GM19238 (cell line): Measurements from ENCODE around the gene OOSP4A.
"Not testable (repeated sequence)": the region's sequence is repeated elsewhere in the genome, so short reads cannot be mapped to it uniquely, and the experiment has no call there.

Experiments
- DNase-seq: peaks from one replicate; pipeline ENCODE4 v3.0.0; 2011; ENCODE audit warnings: low spot score; ENCODE audit not compliant: insufficient read length

OOSP4A gene

DNA sequence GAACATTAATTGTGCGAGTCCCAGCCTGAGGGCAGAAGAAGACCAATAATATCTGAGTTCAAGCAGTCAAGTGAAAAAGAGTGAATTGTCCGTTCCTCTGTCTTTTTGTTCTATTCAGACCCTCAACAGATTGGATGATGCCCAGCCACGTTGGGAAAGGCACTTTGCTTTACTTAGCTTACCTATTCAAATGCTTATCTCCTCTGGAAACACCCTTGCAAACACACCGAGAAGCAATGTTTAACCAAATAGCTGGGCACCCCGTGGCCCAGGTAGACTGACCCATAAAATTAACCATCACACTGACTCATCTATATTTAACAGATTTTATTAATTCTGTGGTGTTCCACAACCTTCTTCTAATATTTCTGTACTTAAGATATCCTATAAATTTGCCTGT, 9.3 kb downstream of the OOSP4A start:
- DNase-seq: no peak

GRCh38 chr11:59981106-59981770, 17.4 kb downstream of the OOSP4A start:
- DNase-seq: no peak

DNA sequence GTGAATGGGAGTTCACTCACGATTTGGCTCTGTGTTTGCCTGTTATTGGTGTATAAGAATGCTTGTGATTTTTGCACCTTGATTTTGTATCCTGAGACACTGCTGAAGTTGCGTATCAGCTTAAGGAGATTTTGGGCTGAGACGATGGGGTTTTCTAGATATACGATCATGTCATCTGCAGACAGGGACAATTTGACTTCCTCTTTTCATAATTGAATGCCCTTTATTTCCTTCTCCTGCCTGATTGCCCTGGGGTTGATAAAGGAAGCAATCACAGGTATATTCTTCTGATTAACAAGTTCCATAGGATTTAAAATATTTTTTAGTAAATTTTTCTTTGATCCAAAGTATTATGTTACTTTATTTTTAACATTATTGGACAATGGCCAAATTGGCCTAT, 18.2 kb downstream of the OOSP4A start:
- not testable (repeated sequence) for DNase-seq

- DNase-seq: no peak
Measured at GRCh38 chr11:59983212-59983611, 19.4 kb downstream of the OOSP4A start.

GRCh38 chr11:59984368-59984767, 20.5 kb downstream of the OOSP4A start:
- no peak for DNase-seq

GRCh38 chr11:59990421-59990820, 26.6 kb downstream of the OOSP4A start:
- DNase-seq: no peak

- DNase-seq: no peak
Measured at GRCh38 chr11:59992425-59992824, 28.6 kb downstream of the OOSP4A start.

DNA sequence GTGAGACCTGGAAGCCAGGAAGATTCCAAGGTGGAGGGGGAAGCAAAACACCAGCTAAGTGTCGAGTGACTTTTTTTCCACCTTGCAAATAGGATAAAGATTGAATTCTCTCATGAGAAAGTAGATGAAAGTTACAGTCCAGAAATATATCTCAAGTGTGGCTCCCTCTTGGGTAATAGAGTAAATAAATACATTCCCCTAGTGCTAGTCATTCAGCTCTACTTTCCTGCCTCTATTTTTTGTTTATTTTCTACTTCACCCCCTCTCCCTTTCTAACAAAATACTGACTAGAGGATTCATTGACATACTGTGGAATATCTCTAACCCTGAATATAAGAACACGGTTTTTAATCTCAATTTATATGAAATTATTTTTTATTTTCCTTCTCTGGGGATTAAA, 34.0 kb downstream of the OOSP4A start:
- DNase-seq: no peak

DNA sequence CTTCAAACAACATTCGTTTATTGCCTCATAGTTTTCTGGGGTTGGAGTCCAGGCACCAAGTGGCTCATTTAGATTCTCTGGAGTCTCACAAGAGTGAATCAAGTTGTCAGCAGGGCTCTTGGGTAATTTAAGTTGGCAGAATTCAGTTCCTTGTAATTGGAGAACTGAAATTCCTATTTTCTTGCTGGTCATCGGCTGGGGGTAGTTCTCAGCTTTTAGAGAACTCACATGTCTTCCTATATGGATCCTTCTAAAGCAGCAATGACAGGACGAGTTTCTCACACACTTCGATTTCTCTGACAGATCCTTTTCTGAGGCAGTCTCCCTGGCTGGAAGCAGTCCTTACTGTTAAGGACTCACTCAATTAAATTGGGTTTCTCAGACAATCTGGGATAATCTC, 35.9 kb downstream of the OOSP4A start:
- no peak for DNase-seq

GRCh38 chr11:60003729-60004128, 39.9 kb downstream of the OOSP4A start:
- DNase-seq: no peak

GRCh38 chr11:60005360-60005759, 41.5 kb downstream of the OOSP4A start:
- DNase-seq: no peak

- DNase-seq: no peak
Measured at GRCh38 chr11:60016881-60017280, 53.0 kb downstream of the OOSP4A start, which contains the start of gene OOSP4B. TSS of gene OOSP4B (plus strand) at chr11:60017181.

GRCh38 chr11:60018058-60018457, 54.2 kb downstream of the OOSP4A start:
- no peak for DNase-seq
